IMR-90 (cell line): ENCODE data around the gene VIPR2. TPM values are rescaled to one million over a fixed set of nuclear protein-coding genes. Genes with fewer than 3 reads are reported as not detected.

ENCODE experiments used
- ATAC-seq: fragments of 200-7000 bp; cut with Tn5 transposase; 2 replicates; pipeline ENCODE4 v1.9.1; 2020; ENCODE audit warnings: low read depth, mild to moderate bottlenecking, moderate library complexity
- BruUV-seq: library from RNA; stranded (reverse); fragments of 400-500 nt; replicated peaks from 2 replicates; lab custom pipeline; 2021; lab: Mats Ljungman, UMichigan
- CTCF ChIA-PET: fragments of 300-600 bp; formaldehyde crosslinking; extraction: SDS; loops from one replicate; lab custom pipeline; 2021; ENCODE audit warnings: antibody characterized with exemption; lab: Yijun Ruan, JAX
- POLR2A ChIA-PET: fragments of 300-600 bp; sonication (Branson Sonifier 250); formaldehyde crosslinking; loops from one replicate; lab custom pipeline; 2022; ENCODE audit warnings: antibody characterized with exemption; ENCODE audit not compliant: unreplicated experiment; lab: Charles Lee
- DNase-seq: peaks from one replicate; pipeline ENCODE4 v3.0.0; 2013
- H2AFZ ChIP-seq: replicated peaks from 2 replicates; pipeline ENCODE3; 2013; ENCODE audit warnings: low read length, mild to moderate bottlenecking; ENCODE audit not compliant: poor library complexity
- H2AK5ac ChIP-seq: 2 replicates; pipeline ENCODE4 v1.6.1; 2013; ENCODE audit warnings: low read depth, low read length, inconsistent platforms
- H2AK9ac ChIP-seq: replicated peaks from 2 replicates; pipeline ENCODE3; 2013; ENCODE audit warnings: mild to moderate bottlenecking, low read depth, low read length, moderate library complexity; ENCODE audit not compliant: poor library complexity
- H2BK120ac ChIP-seq: 2 replicates; pipeline ENCODE4 v1.6.1; 2013; ENCODE audit warnings: low read depth, low read length, inconsistent platforms
- H2BK15ac ChIP-seq: 3 replicates; pipeline ENCODE4 v1.6.1; 2013; ENCODE audit warnings: low read depth, low read length, inconsistent platforms
- H2BK20ac ChIP-seq: 2 replicates; pipeline ENCODE4 v1.6.1; 2013; ENCODE audit warnings: low read depth, mild to moderate bottlenecking, inconsistent platforms, low read length, moderate library complexity
- H2BK5ac ChIP-seq: 2 replicates; pipeline ENCODE4 v1.6.1; 2013; ENCODE audit warnings: mild to moderate bottlenecking, low read depth, low read length, inconsistent platforms; ENCODE audit not compliant: poor library complexity, severe bottlenecking
- H3K14ac ChIP-seq: replicated peaks from 2 replicates; pipeline ENCODE4 v1.6.1; 2013; ENCODE audit warnings: low read depth, low read length, inconsistent platforms
- H3K18ac ChIP-seq: 2 replicates; pipeline ENCODE4 v1.6.1; 2013; ENCODE audit warnings: low read depth, low read length, control low read depth
- H3K23ac ChIP-seq: 2 replicates; pipeline ENCODE4 v1.6.1; 2013; ENCODE audit warnings: low read depth, low read length, inconsistent platforms
- H3K27ac ChIP-seq: 2 replicates; pipeline ENCODE4 v1.5.1; 2013; ENCODE audit warnings: mild to moderate bottlenecking, control low read depth, low read length; ENCODE audit not compliant: insufficient read depth
- H3K27me3 ChIP-seq: 2 replicates; pipeline ENCODE4 v1.6.1; 2013; ENCODE audit warnings: low read length; ENCODE audit not compliant: control insufficient read depth, insufficient read depth
- H3K36me3 ChIP-seq: 2 replicates; pipeline ENCODE4 v1.6.1; 2013; ENCODE audit warnings: low read length, mixed read lengths; ENCODE audit not compliant: control insufficient read depth, insufficient read depth
- H3K4ac ChIP-seq: 2 replicates; pipeline ENCODE4 v1.6.1; 2013; ENCODE audit warnings: low read depth, low read length, inconsistent platforms
- H3K4me1 ChIP-seq: 2 replicates; pipeline ENCODE4 v1.6.1; 2013; ENCODE audit warnings: low read length, mixed read lengths; ENCODE audit not compliant: control insufficient read depth, insufficient read depth
- H3K4me2 ChIP-seq: 2 replicates; pipeline ENCODE4 v1.6.1; 2013; ENCODE audit warnings: low read depth, mild to moderate bottlenecking, control low read depth, low read length, moderate library complexity
- H3K4me3 ChIP-seq: 2 replicates; pipeline ENCODE4 v1.5.1; 2013; ENCODE audit warnings: low read depth, mild to moderate bottlenecking, control low read depth, low read length, moderate library complexity; ENCODE audit not compliant: insufficient read depth
- H3K56ac ChIP-seq: 2 replicates; pipeline ENCODE4 v1.6.1; 2013; ENCODE audit warnings: low read length, inconsistent platforms; ENCODE audit not compliant: insufficient read depth; ENCODE audit errors: extremely low read depth
- H3K79me1 ChIP-seq, 2 experiments: 2 replicates each; pipeline ENCODE4 v1.6.1; 2013; ENCODE audit warnings: low read length in 2 of 2, inconsistent platforms in 1 of 2, low read depth in 1 of 2
- H3K9ac ChIP-seq: 2 replicates; pipeline ENCODE4 v1.6.1; 2013; ENCODE audit warnings: low read depth, low read length, control low read depth
- H3K9me1 ChIP-seq: 2 replicates; pipeline ENCODE4 v1.6.1; 2013; ENCODE audit warnings: low read length, inconsistent platforms; ENCODE audit not compliant: insufficient read depth
- H3K9me3 ChIP-seq: 2 replicates; pipeline ENCODE4 v1.6.1; 2013; ENCODE audit warnings: low read length; ENCODE audit not compliant: control insufficient read depth, insufficient read depth
- H4K20me1 ChIP-seq: 2 replicates; pipeline ENCODE4 v1.6.1; 2013; ENCODE audit warnings: low read length, inconsistent platforms; ENCODE audit not compliant: insufficient read depth
- H4K5ac ChIP-seq: 2 replicates; pipeline ENCODE4 v1.6.1; 2013; ENCODE audit warnings: mild to moderate bottlenecking, low read depth, low read length, control low read depth
- H4K8ac ChIP-seq, 2 experiments: 2 replicates each; pipeline ENCODE4 v1.6.1; 2013; ENCODE audit warnings: low read depth in 2 of 2, low read length in 2 of 2, control low read depth in 1 of 2, inconsistent platforms in 1 of 2
- H4K91ac ChIP-seq: 2 replicates; pipeline ENCODE4 v1.6.1; 2013; ENCODE audit warnings: low read depth, low read length, inconsistent platforms; ENCODE audit not compliant: insufficient read depth
- BHLHE40 ChIP-seq: fragments of 150-350 bp; IDR thresholded peaks from 2 replicates; pipeline ENCODE4 v1.6.1; 2016; ENCODE audit warnings: mild to moderate bottlenecking, low read depth, low read length
- CEBPB ChIP-seq: IDR thresholded peaks from 2 replicates; pipeline ENCODE4 v1.6.1; 2012; ENCODE audit warnings: low read depth, low read length, improper control_type of control experiment
- CHD1 ChIP-seq: IDR thresholded peaks from 2 replicates; pipeline ENCODE4 v1.6.1; 2012; ENCODE audit warnings: low read depth, low read length, improper control_type of control experiment
- ELK1 ChIP-seq: fragments of 150-350 bp; IDR thresholded peaks from 2 replicates; pipeline ENCODE4 v1.6.1; 2016; ENCODE audit warnings: low read depth, mild to moderate bottlenecking, low read length, moderate library complexity, borderline replicate concordance
- MAZ ChIP-seq: IDR thresholded peaks from 2 replicates; pipeline ENCODE4 v1.6.1; 2012; ENCODE audit warnings: low read depth, mild to moderate bottlenecking, low read length, improper control_type of control experiment, moderate library complexity, borderline replicate concordance
- MXI1 ChIP-seq: IDR thresholded peaks from 2 replicates; pipeline ENCODE4 v1.6.1; 2012; ENCODE audit warnings: low read depth, mild to moderate bottlenecking, low read length, moderate library complexity, borderline replicate concordance
- NFE2L2 ChIP-seq: fragments of 150-350 bp; IDR thresholded peaks from 2 replicates; pipeline ENCODE4 v1.6.1; 2016; ENCODE audit warnings: low read depth, mild to moderate bottlenecking, low read length
- POLR2A ChIP-seq: IDR thresholded peaks from 2 replicates; pipeline ENCODE4 v1.6.1; 2012; ENCODE audit warnings: mild to moderate bottlenecking, low read depth, low read length
- RCOR1 ChIP-seq: IDR thresholded peaks from 2 replicates; pipeline ENCODE4 v1.6.1; 2012; ENCODE audit warnings: mild to moderate bottlenecking, low read length, improper control_type of control experiment; ENCODE audit not compliant: insufficient replicate concordance
- RFX5 ChIP-seq: IDR thresholded peaks from 2 replicates; pipeline ENCODE4 v1.8.0; 2012; ENCODE audit warnings: low read depth, mild to moderate bottlenecking, low read length, moderate library complexity
- SMC3 ChIP-seq: fragments of 150-350 bp; IDR thresholded peaks from 2 replicates; pipeline ENCODE4 v1.6.1; 2016; ENCODE audit warnings: low read depth, mild to moderate bottlenecking, antibody characterized with exemption, low read length, moderate library complexity
- USF2 ChIP-seq: fragments of 150-350 bp; IDR thresholded peaks from 2 replicates; pipeline ENCODE4 v1.6.1; 2017; ENCODE audit warnings: mild to moderate bottlenecking, antibody characterized with exemption, low read length, low read depth
- WGBS, 2 experiments: methylation state at CpG; one replicate each; pipeline versions ENCODE4 v1.1.5 to v1.1.7; 2013; ENCODE audit warnings: missing lambda C conversion rate in 2 of 2; ENCODE audit not compliant: insufficient read length in 1 of 2; ENCODE audit errors: extremely low coverage in 2 of 2; 5-methylcytosine and 5-hydroxymethylcytosine counted together
- dilution Hi-C: fragments of 300-500 bp; cut with HindIII; formaldehyde crosslinking; loops from one replicate; pipeline ENCODE4 v1.14.3; 2018; ENCODE audit warnings: low sequenced_read_pairs; ENCODE audit not compliant: unreplicated experiment
- in situ Hi-C: fragments of 300-500 bp; cut with MboI; formaldehyde crosslinking; loops from 3 replicates; pipeline ENCODE4 v1.14.3; 2019; ENCODE audit warnings: low sequenced_read_pairs, inconsistent platforms, mixed read lengths
- intact Hi-C: fragments of 100-400 bp; cut with micrococcal nuclease; formaldehyde crosslinking; loops from 2 replicates; pipeline ENCODE4 v1.10.0; 2022
- polyA plus RNA-seq, 3 experiments: library from polyadenylated mRNA; depleted of rRNA; stranded (reverse); fragments of >200 nt; gene quantifications; 2 replicates each; pipeline ENCODE4 v1.2.3, GENCODE V29; 2012; ENCODE audit warnings: low replicate concordance in 1 of 3
- total RNA-seq: library from RNA; depleted of rRNA; stranded (reverse); fragments of >200 nt; gene quantifications from 2 replicates; pipeline ENCODE4 v1.2.3, GENCODE V29; 2012

The VIPR2 gene
- total and polyA plus RNA-seq, 2 of the 4 experiments (the other 2 are of a cell fraction): not detected

- Histone ChIP-seq H2BK120ac (no peak overlapping the region), H2AFZ (no peak overlapping the region), H3K79me1 (no peaks in the 10 kb centered on the region), H3K4me1 (no peaks in the 10 kb centered on the region), H3K9ac (no peak overlapping the region), H2BK20ac (no peak overlapping the region), H3K4ac (no peak overlapping the region), H2BK15ac (no peak overlapping the region), H3K9me3 (peaks cover 2% of the 10 kb centered on the region; the same call in 1 of the 2 replicates), H3K56ac (no peak overlapping the region), H2AK9ac (no peak overlapping the region), H3K4me2 (no peak overlapping the region), H3K23ac (no peak overlapping the region), H4K91ac (no peak overlapping the region), H3K27ac (no peak overlapping the region), H3K36me3 (no peaks in the 10 kb centered on the region), H4K20me1 (no peaks in the 10 kb centered on the region), H3K4me3 (no peak overlapping the region), H3K9me1 (no peaks in the 10 kb centered on the region), H4K8ac (no peak overlapping the region), H3K18ac (no peak overlapping the region), H3K27me3 (peaks cover 7% of the 10 kb centered on the region; the same call in 1 of the 2 replicates), H2AK5ac (no peak overlapping the region), H3K14ac (no peak overlapping the region), H2BK5ac (no peak overlapping the region), H4K5ac (no peak overlapping the region)
- intact Hi-C loops (no loop called here), dilution Hi-C loops (no loop called here), in situ Hi-C loops (no loop called here)
- DNase-seq: no peak
- ATAC-seq: no peak
- BruUV-seq: no TSS peak
- no peak for TF ChIP-seq MAZ
- no peak for TF ChIP-seq NFE2L2
- TF ChIP-seq USF2: no peak
- no peak for TF ChIP-seq ELK1
- no peak for TF ChIP-seq CHD1
- no peak for TF ChIP-seq RFX5
- TF ChIP-seq BHLHE40: no peak
- TF ChIP-seq CEBPB: no peak
- TF ChIP-seq MXI1: no peak
- TF ChIP-seq SMC3: no peak
- TF ChIP-seq RCOR1: no peak
- no peak for TF ChIP-seq POLR2A
- ChIA-PET CTCF (no interaction called here), POLR2A (interaction anchor here (0.7 kb wide), 1 partner anchor 224 kb away, joined by 3 read pairs; no protein-coding TSS in a partner anchor)
- 22% methylated on average over 12 of the region's 28 CpGs; no CpG with 5 or more reads in 1 of the 2 experiments for WGBS, 2 experiments
These were observed 151.9 kb downstream of the VIPR2 start for GRCh38 chr7:158992759-158993158.
